Iris pigment epithelial cell (primary cell): ENCODE data around the gene FCGR1A.
"Not testable (repeated sequence)": the region's sequence is repeated elsewhere in the genome, so short reads cannot be mapped to it uniquely, and the experiment has no call there.

Experiments used
- DNase-seq: peaks from one replicate; pipeline ENCODE4 v3.0.0-alpha.2; 2011; ENCODE audit warnings: low read depth

FCGR1A gene

GRCh38 chr1:149832316-149833126, 50.0 kb downstream of the FCGR1A start:
- DNase-seq: not testable (repeated sequence)

GRCh38 chr1:149833144-149833543, 50.6 kb downstream of the FCGR1A start:
- DNase-seq: not testable (repeated sequence)

GRCh38 chr1:149841149-149841548, 58.7 kb downstream of the FCGR1A start:
- DNase-seq: not testable (repeated sequence)
